Measurements from ENCODE around the gene KCNE1. TPM values are rescaled to one million over a fixed set of nuclear protein-coding genes. Genes with fewer than 3 reads are reported as not detected.
"Not testable (repeated sequence)": the region's sequence is repeated elsewhere in the genome, so short reads cannot be mapped to it uniquely, and the experiment has no call there.

KCNE1 gene
- total RNA-seq = under 1 TPM; 0.22 to 0.26 (median 0.25) TPM

DNA sequence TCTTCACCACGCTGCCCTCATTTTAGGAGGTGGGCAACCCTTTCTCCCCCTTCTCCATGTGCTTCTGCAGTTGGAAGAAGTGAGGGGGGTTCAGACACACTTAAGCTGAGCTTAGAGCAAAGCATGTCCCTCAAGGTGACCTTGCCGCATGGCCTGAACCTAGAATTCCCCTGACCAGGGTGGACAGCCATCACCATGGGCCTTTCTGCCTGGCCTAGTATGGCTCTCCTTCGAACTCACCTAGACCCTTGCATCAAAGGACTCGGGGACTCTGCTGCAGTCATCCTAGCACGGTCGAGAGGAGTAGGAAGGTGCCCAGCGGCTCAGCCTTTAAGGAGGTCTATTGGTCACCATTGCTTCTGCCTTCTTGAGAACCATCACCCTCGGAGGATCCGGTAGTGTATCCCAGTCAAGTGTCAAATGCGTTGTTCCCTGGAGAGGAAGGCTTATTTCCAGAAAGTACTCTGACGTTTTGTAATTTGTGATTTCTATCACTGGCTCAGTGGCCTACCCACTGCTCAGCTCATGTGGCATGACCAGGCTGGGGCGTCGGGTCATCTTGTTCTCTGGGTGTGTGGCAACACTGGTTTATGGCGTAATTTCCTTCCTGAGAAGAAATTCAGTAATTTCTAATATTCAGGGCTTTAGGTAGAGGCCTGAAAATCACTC, at the start of gene KCNE1:
TSS of gene KCNE1 (minus strand) at position 424 of the 669 bp plus-strand sequence. CDS start 62,576 bp downstream, outside the sequence.
- DNase-seq (no peak), ATAC-seq (no peak)
- Mint-ChIP-seq H3K27me3 (ENCODE audit: low read depth) (peaks cover 2% of the 10 kb centered on the region), H3K36me3 (ENCODE audit: insufficient read depth) (no peaks in the 10 kb centered on the region), H3K9me3 (no peaks in the 10 kb centered on the region), H3K4me1 (ENCODE audit: low read depth) (peaks cover 1% of the 10 kb centered on the region), H3K4me3 (no peak within 1 kb of the TSS)

DNA sequence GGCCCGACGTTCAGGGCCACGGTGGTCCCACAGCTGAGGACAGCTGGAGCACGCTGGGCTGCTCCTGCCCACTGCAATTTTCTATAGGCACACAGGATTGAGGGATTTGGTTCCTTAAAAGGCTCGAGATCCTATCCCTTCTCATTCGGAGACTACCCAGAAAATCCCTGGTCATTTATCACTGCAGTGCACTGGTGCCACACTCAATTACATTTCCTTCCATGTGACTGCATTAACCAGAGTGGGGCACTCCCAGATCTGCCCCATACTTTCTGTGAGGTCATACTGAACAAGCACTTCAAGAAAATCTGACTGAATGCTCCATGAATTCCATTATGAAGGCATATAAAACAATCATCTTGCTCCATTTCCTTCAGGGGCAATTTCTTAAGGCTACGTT, 49.8 kb upstream of the KCNE1 start:
- H3K4me1 Mint-ChIP-seq (ENCODE audit: low read depth) = peaks cover 3% of the 10 kb centered on the region

GRCh38 chr21:34560609-34561008, 48.6 kb upstream of the KCNE1 start:
- H3K36me3 Mint-ChIP-seq (ENCODE audit: insufficient read depth) = peaks cover 7% of the 10 kb centered on the region
- ATAC-seq (no peak), DNase-seq (no peak)
- H3K4me1 Mint-ChIP-seq (ENCODE audit: low read depth) = peaks cover 3% of the 10 kb centered on the region
- no peaks in the 10 kb centered on the region for H3K9me3 Mint-ChIP-seq
- no peaks in the 10 kb centered on the region for H3K27me3 Mint-ChIP-seq (ENCODE audit: low read depth)
- H3K4me3 Mint-ChIP-seq = no peak overlapping the region

More for the DNA sequence above, 49.8 kb upstream of the KCNE1 start:
- H3K4me3 Mint-ChIP-seq = no peak overlapping the region
- peaks cover 13% of the 10 kb centered on the region for H3K36me3 Mint-ChIP-seq (ENCODE audit: insufficient read depth)
- no peak for ATAC-seq
- no peak for DNase-seq
- H3K9me3 Mint-ChIP-seq = no peaks in the 10 kb centered on the region
- no peaks in the 10 kb centered on the region for H3K27me3 Mint-ChIP-seq (ENCODE audit: low read depth)

- Mint-ChIP-seq H3K27me3 (ENCODE audit: low read depth) (no peaks in the 10 kb centered on the region), H3K4me3 (no peak overlapping the region), H3K9me3 (peaks cover 2% of the 10 kb centered on the region), H3K4me1 (ENCODE audit: low read depth) (peaks cover 3% of the 10 kb centered on the region), H3K36me3 (ENCODE audit: insufficient read depth) (peaks cover 8% of the 10 kb centered on the region)
- no peak for ATAC-seq
- no peak for DNase-seq
Observed at GRCh38 chr21:34560021-34560420, 48.0 kb upstream of the KCNE1 start.

GRCh38 chr21:34559089-34559631, 47.1 kb upstream of the KCNE1 start:
- Mint-ChIP-seq H3K4me1 (ENCODE audit: low read depth) (peaks cover 3% of the 10 kb centered on the region), H3K4me3 (no peak overlapping the region), H3K9me3 (peaks cover 8% of the 10 kb centered on the region), H3K36me3 (ENCODE audit: insufficient read depth) (peaks cover 12% of the 10 kb centered on the region), H3K27me3 (ENCODE audit: low read depth) (no peaks in the 10 kb centered on the region)
- ATAC-seq = no peak
- no peak for DNase-seq

DNA sequence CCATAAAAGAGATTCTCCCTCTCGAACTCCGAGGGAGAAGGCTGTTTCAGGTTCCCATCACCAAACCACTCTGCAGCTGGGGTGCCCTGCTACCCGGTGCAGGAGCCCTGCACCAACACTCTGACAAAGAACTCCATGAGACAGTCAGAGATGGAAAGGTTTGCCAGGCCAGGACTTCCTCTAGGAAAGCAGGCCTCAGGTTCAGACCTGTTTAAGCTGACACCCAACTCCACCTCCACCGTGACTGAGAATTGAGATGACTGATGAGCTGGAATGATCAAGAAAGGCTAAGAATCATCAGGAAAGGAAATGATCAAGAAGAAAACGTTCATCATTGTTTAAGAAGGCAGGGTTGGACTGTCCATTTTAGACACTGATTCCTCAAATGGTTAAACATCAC, 46.2 kb upstream of the KCNE1 start:
- Mint-ChIP-seq H3K9me3 (peaks cover 8% of the 10 kb centered on the region), H3K4me3 (no peak overlapping the region), H3K27me3 (ENCODE audit: low read depth) (no peaks in the 10 kb centered on the region), H3K4me1 (ENCODE audit: low read depth) (peaks cover 3% of the 10 kb centered on the region), H3K36me3 (ENCODE audit: insufficient read depth) (peaks cover 8% of the 10 kb centered on the region)
- no peak for DNase-seq
- no peak for ATAC-seq

DNA sequence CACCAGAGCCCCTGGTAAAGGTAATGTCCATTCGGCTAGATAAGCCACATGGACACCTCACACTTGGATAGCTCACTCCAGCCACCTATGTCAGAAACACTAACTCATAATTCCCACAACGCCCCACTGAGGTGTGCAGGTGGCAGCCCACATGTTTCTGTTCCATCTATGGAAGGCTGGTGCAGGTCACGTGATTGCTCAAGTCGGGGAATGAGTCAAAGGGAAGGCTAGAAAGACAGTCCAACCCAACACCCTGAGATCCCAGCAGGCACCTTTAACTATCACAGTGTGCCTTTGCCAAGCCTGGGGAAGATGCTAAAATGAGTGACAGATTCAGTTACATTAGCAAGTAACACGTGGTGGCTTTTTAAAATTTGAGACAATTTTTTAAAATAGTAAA, 45.3 kb upstream of the KCNE1 start:
- ATAC-seq = no peak

DNA sequence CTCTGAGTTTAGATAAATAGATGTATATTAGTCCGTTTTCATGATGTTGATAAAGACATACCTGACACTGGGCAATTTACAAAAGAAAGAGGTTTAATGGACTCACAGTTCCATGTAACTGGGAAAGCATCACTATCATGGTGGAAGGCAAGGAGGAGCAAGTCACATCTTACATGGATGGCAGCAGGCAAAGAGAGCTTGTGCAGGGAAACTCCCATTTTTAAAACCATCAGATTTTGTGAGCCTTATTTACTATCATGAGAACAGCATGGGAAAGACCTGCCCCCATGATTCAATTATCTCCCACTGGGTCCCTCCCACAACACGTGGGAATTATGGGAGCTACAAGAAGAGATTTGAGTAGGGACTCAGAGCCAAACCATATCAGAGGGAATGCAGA, 42.7 kb upstream of the KCNE1 start:
- not testable (repeated sequence) for H3K4me3 Mint-ChIP-seq; DNase-seq; H3K9me3 Mint-ChIP-seq; H3K4me1 Mint-ChIP-seq (ENCODE audit: low read depth); ATAC-seq; H3K36me3 Mint-ChIP-seq (ENCODE audit: insufficient read depth); H3K27me3 Mint-ChIP-seq (ENCODE audit: low read depth)

More for the DNA sequence above, 45.3 kb upstream of the KCNE1 start:
- H3K9me3 Mint-ChIP-seq = peaks cover 8% of the 10 kb centered on the region
- H3K4me3 Mint-ChIP-seq = no peak overlapping the region
- H3K36me3 Mint-ChIP-seq (ENCODE audit: insufficient read depth) = peaks cover 6% of the 10 kb centered on the region
- H3K4me1 Mint-ChIP-seq (ENCODE audit: low read depth) = peaks cover 3% of the 10 kb centered on the region
- DNase-seq = no peak
- no peaks in the 10 kb centered on the region for H3K27me3 Mint-ChIP-seq (ENCODE audit: low read depth)

- Mint-ChIP-seq H3K36me3 (ENCODE audit: insufficient read depth) (peaks cover 6% of the 10 kb centered on the region), H3K9me3 (peaks cover 8% of the 10 kb centered on the region), H3K4me3 (no peak overlapping the region), H3K4me1 (ENCODE audit: low read depth) (peaks cover 3% of the 10 kb centered on the region), H3K27me3 (ENCODE audit: low read depth) (no peaks in the 10 kb centered on the region)
- ATAC-seq (no peak), DNase-seq (no peak)
Observed at GRCh38 chr21:34554227-34554626, 42.2 kb upstream of the KCNE1 start.

DNA sequence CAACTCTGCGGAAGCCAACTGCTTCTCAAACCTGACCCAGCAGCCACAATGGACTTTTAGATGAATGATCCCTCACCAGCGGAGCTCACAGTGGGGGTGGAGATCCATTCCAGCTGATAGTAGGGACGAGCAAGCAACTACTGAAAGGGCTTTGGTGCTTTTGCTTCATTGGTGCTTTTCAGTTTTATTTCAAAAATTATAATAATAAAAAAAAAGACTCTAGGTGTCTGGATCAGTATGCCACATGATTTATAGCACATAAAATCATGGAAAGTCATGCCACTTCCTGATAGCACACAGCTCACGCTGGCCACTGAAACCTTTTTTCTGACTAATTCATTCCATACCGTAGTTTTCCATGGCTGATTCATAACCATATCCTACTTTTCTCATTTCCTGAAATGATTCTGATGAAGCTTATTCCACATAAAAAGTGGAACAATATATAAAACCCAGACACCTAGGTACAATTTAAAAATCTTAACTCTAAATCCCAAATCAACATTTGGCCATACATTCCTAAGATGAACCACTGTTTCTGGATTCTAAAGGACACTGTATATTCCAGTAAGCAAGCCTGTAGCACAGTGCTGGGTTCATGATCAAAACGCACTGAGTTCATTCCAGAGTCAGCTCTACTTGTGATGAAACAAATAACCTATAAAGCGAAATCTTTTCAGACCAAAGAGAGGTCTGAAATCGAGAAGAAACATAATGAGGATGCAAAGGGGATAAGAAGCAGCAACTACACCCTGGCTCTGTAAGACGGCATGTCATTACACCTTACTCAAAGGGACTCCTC, 41.3 kb upstream of the KCNE1 start:
- H3K9me3 Mint-ChIP-seq = peaks cover 8% of the 10 kb centered on the region
- DNase-seq = no peak
- H3K36me3 Mint-ChIP-seq (ENCODE audit: insufficient read depth) = peaks cover 6% of the 10 kb centered on the region
- H3K27me3 Mint-ChIP-seq (ENCODE audit: low read depth) = no peaks in the 10 kb centered on the region
- H3K4me1 Mint-ChIP-seq (ENCODE audit: low read depth) = peaks cover 3% of the 10 kb centered on the region
- no peak for ATAC-seq
- no peak overlapping the region for H3K4me3 Mint-ChIP-seq

GRCh38 chr21:34552360-34553098, 40.5 kb upstream of the KCNE1 start:
- Mint-ChIP-seq H3K9me3 (peaks cover 8% of the 10 kb centered on the region), H3K27me3 (ENCODE audit: low read depth) (no peaks in the 10 kb centered on the region), H3K36me3 (ENCODE audit: insufficient read depth) (peaks cover 6% of the 10 kb centered on the region), H3K4me1 (ENCODE audit: low read depth) (peaks cover 3% of the 10 kb centered on the region), H3K4me3 (no peak overlapping the region)
- no peak for ATAC-seq
- DNase-seq = no peak

- peaks cover 8% of the 10 kb centered on the region for H3K9me3 Mint-ChIP-seq
- no peak for ATAC-seq
- no peak overlapping the region for H3K4me3 Mint-ChIP-seq
- H3K4me1 Mint-ChIP-seq (ENCODE audit: low read depth) = peaks cover 4% of the 10 kb centered on the region
- no peak for DNase-seq
- peaks cover 6% of the 10 kb centered on the region for H3K36me3 Mint-ChIP-seq (ENCODE audit: insufficient read depth)
- no peaks in the 10 kb centered on the region for H3K27me3 Mint-ChIP-seq (ENCODE audit: low read depth)
Observed at GRCh38 chr21:34550182-34550799, 38.3 kb upstream of the KCNE1 start.

GRCh38 chr21:34548781-34549376, 36.9 kb upstream of the KCNE1 start:
- Mint-ChIP-seq H3K36me3 (ENCODE audit: insufficient read depth) (no peaks in the 10 kb centered on the region), H3K27me3 (ENCODE audit: low read depth) (no peaks in the 10 kb centered on the region), H3K4me3 (no peak overlapping the region), H3K4me1 (ENCODE audit: low read depth) (peaks cover 4% of the 10 kb centered on the region), H3K9me3 (no peaks in the 10 kb centered on the region)
- DNase-seq (no peak), ATAC-seq (no peak)

Measured in activated T-cell treated with anti-CD3 and anti-CD28 coated beads, Interleukin-2, amount 50 U/mL, for 4 hours (primary cell).